GM18870 (cell line): Measurements from ENCODE around the gene ATXN1.

Experiments used
- ATAC-seq: cut with Tn5 transposase; IDR thresholded peaks from one replicate; pipeline ENCODE4 v1.9.1; 2021; ENCODE audit warnings: moderate library complexity; ENCODE audit not compliant: unreplicated experiment

The ATXN1 gene

GRCh38 chr6:16375843-16376242, 385.4 kb downstream of the ATXN1 start:
- ATAC-seq = no peak

- ATAC-seq = no peak
These were observed 386.1 kb downstream of the ATXN1 start for GRCh38 chr6:16375206-16375605.

GRCh38 chr6:16374461-16375200, 386.6 kb downstream of the ATXN1 start:
- ATAC-seq = no peak

GRCh38 chr6:16374016-16374415, 387.2 kb downstream of the ATXN1 start:
- no peak for ATAC-seq

- ATAC-seq = no peak
These were observed 389.1 kb downstream of the ATXN1 start for GRCh38 chr6:16372029-16372776.

GRCh38 chr6:16371401-16371800, 389.9 kb downstream of the ATXN1 start:
- ATAC-seq = no peak

- no peak for ATAC-seq
These were observed 390.3 kb downstream of the ATXN1 start for GRCh38 chr6:16370943-16371342.

- ATAC-seq = no peak
These were observed 391.3 kb downstream of the ATXN1 start for GRCh38 chr6:16369989-16370388.

GRCh38 chr6:16369140-16369745, 392.0 kb downstream of the ATXN1 start:
- no peak for ATAC-seq

GRCh38 chr6:16367571-16367970, 393.7 kb downstream of the ATXN1 start:
- ATAC-seq = no peak

GRCh38 chr6:16363749-16364148, 397.5 kb downstream of the ATXN1 start:
- no peak for ATAC-seq

- no peak for ATAC-seq
These were observed 398.3 kb downstream of the ATXN1 start for GRCh38 chr6:16362819-16363589.

- ATAC-seq = no peak
These were observed 399.0 kb downstream of the ATXN1 start for GRCh38 chr6:16362296-16362695.

- ATAC-seq = no peak
These were observed 399.4 kb downstream of the ATXN1 start for GRCh38 chr6:16361861-16362260.

- no peak for ATAC-seq
These were observed 400.1 kb downstream of the ATXN1 start for GRCh38 chr6:16361121-16361520.

- no peak for ATAC-seq
These were observed 400.9 kb downstream of the ATXN1 start for GRCh38 chr6:16360365-16360764.

- ATAC-seq = no peak
These were observed 401.7 kb downstream of the ATXN1 start for GRCh38 chr6:16359563-16359962.

GRCh38 chr6:16358531-16359138, 402.6 kb downstream of the ATXN1 start:
- ATAC-seq = no peak

GRCh38 chr6:16355699-16356446, 405.4 kb downstream of the ATXN1 start:
- ATAC-seq = no peak

- ATAC-seq = no peak
These were observed 406.0 kb downstream of the ATXN1 start for GRCh38 chr6:16355238-16355637.
